HEK293 (cell line): ENCODE results near the gene MACROD1.

ENCODE experiments used
- CTCF ChIP-seq: fragments of 450-650 bp; formaldehyde crosslinking; IDR thresholded peaks from 2 replicates; pipeline ENCODE4 v1.5.1; 2016; ENCODE audit warnings: missing biosample characterization, missing genetic modification characterization
- ZBTB11 ChIP-seq: fragments of 450-650 bp; formaldehyde crosslinking; conservative IDR thresholded peaks from 2 replicates; pipeline ENCODE4 v1.5.1; 2016; ENCODE audit warnings: low read depth, missing biosample characterization, missing genetic modification characterization
- ZNF639 ChIP-seq: fragments of 450-650 bp; formaldehyde crosslinking; IDR thresholded peaks from 2 replicates; pipeline ENCODE4 v1.5.1; 2016; ENCODE audit warnings: missing biosample characterization, missing genetic modification characterization

- TF ChIP-seq ZNF639, result no peak
- no peak for TF ChIP-seq CTCF (tag by site-specific recombination)
- TF ChIP-seq ZBTB11, result no peak
Measured at GRCh38 chr11:64053699-64054098, 112.2 kb downstream of the MACROD1 start.
